Transverse colon (tissue), 4 donors: ENCODE measurements around the gene NUP88. TPM values are rescaled to one million over a fixed set of nuclear protein-coding genes. Genes with fewer than 3 reads are reported as not detected.

Experiments
- DNase-seq: peaks from one replicate; pipeline ENCODE4 v3.0.0-alpha.2; 2019
- H3K27ac ChIP-seq, 4 donors: fragments of 200-600 bp; sonication (generic); 2 replicates each; pipeline ENCODE4 v1.5.1; 2016 to 2018; ENCODE audit warnings: inconsistent platforms in 4 of 4
- H3K27me3 ChIP-seq: fragments of 200-600 bp; sonication (generic); 2 replicates; pipeline ENCODE4 v1.5.1; 2017; ENCODE audit warnings: inconsistent platforms
- H3K36me3 ChIP-seq, 4 donors: fragments of 200-600 bp; sonication (generic); 2 replicates each; pipeline ENCODE4 v1.5.1; 2017 to 2019; ENCODE audit warnings: inconsistent platforms in 4 of 4
- H3K4me1 ChIP-seq, 4 donors: fragments of 200-600 bp; sonication (generic); 2 replicates each; pipeline ENCODE4 v1.5.1; 2017 to 2020; ENCODE audit warnings: inconsistent platforms in 4 of 4
- H3K4me3 ChIP-seq, 4 donors: fragments of 200-600 bp; sonication (generic); 1 replicate in 1 of 4; 2 replicates in 3 of 4; pipeline versions ENCODE4 v1.5.1 to v1.6.1; 2017 to 2019; ENCODE audit warnings: inconsistent platforms in 4 of 4
- H3K9me3 ChIP-seq, 2 donors: fragments of 200-600 bp; sonication (generic); 2 replicates each; pipeline ENCODE4 v1.5.1; 2017 to 2019; ENCODE audit warnings: inconsistent platforms in 2 of 2
- EP300 ChIP-seq: sonication (generic); formaldehyde crosslinking; IDR thresholded peaks from one replicate; pipeline ENCODE4 v1.6.1; 2017; ENCODE audit warnings: antibody characterized with exemption, low read depth
- POLR2A ChIP-seq: fragments of 450-650 bp; IDR thresholded peaks from one replicate; pipeline ENCODE4 v1.6.1; 2016; ENCODE audit warnings: antibody characterized with exemption, mild to moderate bottlenecking, moderate library complexity
- POLR2AphosphoS5 ChIP-seq, 3 donors: sonication (generic); formaldehyde crosslinking; IDR thresholded peaks; one replicate each; pipeline ENCODE4 v1.6.1; 2016; ENCODE audit warnings: antibody characterized with exemption in 3 of 3
- WGBS, 2 donors: methylation state at CpG; one replicate each; pipeline ENCODE4 v1.1.5; 2018; ENCODE audit warnings: low coverage in 1 of 2; 5-methylcytosine and 5-hydroxymethylcytosine counted together
- in situ Hi-C, 4 donors: fragments of 200-750 bp; cut with MboI; loops; one replicate each; pipeline versions ENCODE4 v1.15.0 to v1.15.1; 2017; ENCODE audit warnings: low sequenced_read_pairs in 3 of 4, low pct_ligation_motif_present in 1 of 4, low pct_unique_long_range_greater_than_20kb in 1 of 4
- intact Hi-C: fragments of 100-400 bp; cut with DNase I; formaldehyde crosslinking; loops from one replicate; pipeline ENCODE4 v1.15.1; 2023; ENCODE audit warnings: low total_unique reads
- total RNA-seq, 4 donors: library from RNA; depleted of rRNA; stranded (reverse); fragments of >200 nt; gene quantifications; one replicate each; pipeline ENCODE4 v1.1.0, GENCODE V29; 2016
- TF ChIP-seq, protein P1 (sequence below), 5 experiments: fragments of 200-600 bp in 3 of 5; fragments of 450-650 bp in 2 of 5; sonication (generic) in 3 of 5; IDR thresholded peaks; 1 replicate in 2 of 5; 2 replicates in 3 of 5; pipeline ENCODE4 v1.5.1; 2016 to 2017; ENCODE audit warnings: antibody characterized with exemption in 5 of 5, inconsistent platforms in 3 of 5, mild to moderate bottlenecking in 2 of 5, moderate library complexity in 1 of 5

The NUP88 gene
- total RNA-seq, 4 donors from 2014 or later = 65.3 to 120 (median 96.9) TPM

DNA sequence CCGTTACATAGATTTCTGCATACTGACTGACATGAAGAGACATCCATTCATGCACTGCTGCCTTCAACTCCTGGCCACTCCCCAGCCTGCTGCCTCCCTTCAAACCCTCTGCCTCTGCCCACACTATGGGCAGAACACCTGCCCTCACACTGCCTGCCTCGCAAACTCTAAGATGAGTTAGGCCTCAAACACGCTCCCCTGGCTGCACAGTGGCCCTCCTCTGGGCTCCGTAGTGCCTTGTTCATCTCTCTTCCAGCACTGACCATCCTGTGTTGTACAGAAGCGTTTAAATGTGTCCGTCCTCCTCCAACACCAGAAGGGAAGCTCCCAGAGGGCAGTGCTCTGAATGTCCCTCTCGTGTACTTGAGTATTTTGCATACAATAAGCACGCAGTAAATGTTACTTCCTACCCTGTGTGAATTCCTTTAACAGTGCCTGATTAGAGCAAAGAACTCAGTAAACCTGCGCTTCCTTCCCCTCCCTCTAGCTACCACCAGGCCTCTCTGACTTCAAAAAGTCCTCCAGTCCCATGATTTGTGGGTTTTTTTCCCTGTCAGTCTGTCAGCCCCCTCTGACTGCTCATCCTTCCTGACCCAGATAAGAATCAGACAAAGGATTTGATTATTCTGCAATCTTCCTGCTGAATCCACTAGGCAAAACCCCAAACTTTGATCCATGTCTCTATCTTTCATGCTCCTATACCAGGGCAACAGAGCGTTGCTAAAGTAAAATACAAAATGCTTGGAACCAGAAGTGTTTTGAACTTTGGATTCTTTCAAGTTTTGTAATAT is 45.5 kb upstream of the NUP88 start:
- TF ChIP-seq POLR2A (no peak), POLR2AphosphoS5 (IDR thresholded peaks at IDR 0.05) (no peak), EP300 (no peak)
- TF ChIP-seq, protein P1, sequence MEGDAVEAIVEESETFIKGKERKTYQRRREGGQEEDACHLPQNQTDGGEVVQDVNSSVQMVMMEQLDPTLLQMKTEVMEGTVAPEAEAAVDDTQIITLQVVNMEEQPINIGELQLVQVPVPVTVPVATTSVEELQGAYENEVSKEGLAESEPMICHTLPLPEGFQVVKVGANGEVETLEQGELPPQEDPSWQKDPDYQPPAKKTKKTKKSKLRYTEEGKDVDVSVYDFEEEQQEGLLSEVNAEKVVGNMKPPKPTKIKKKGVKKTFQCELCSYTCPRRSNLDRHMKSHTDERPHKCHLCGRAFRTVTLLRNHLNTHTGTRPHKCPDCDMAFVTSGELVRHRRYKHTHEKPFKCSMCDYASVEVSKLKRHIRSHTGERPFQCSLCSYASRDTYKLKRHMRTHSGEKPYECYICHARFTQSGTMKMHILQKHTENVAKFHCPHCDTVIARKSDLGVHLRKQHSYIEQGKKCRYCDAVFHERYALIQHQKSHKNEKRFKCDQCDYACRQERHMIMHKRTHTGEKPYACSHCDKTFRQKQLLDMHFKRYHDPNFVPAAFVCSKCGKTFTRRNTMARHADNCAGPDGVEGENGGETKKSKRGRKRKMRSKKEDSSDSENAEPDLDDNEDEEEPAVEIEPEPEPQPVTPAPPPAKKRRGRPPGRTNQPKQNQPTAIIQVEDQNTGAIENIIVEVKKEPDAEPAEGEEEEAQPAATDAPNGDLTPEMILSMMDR (IDR thresholded peaks at IDR 0.05) = no peak
- Histone ChIP-seq H3K4me1 (peaks cover 5 to 20% (median 17%) of the 10 kb centered on the region in 4 donors), H3K36me3 (peaks cover 0 to 8% (median 0%) of the 10 kb centered on the region in 4 donors), H3K27ac (no peak overlapping the region), H3K4me3 (no peak overlapping the region), H3K27me3 (no peaks in the 10 kb centered on the region), H3K9me3 (no peaks in the 10 kb centered on the region)
- no peak for DNase-seq
- intact Hi-C loops (no loop called here), in situ Hi-C loops (no loop called here)
- 89 to 92% methylated on average over 7 to 10 of the region's 10 CpGs for WGBS, 2 donors

DNA sequence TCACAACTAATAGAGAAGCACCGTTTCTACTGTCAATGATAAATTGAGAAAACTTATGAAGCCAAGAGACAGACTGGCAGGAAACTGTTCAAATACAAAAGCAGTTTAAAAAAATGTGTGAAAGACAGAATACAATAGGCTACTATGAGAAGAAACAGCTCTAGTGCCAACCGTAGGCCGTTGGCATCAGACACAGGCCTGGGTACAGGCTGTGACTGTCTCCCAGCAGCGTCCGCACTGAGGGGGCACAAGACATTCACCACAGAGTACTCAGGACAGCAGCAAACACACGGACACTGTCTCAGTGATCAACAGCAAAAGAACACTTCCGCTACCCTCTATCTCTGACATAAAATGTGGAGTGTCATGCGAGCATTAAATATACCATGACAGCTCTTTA is 27.3 kb upstream of the NUP88 start:
- intact Hi-C loops = no loop called here
- WGBS, 2 donors = 83 to 93% methylated on average over 3 to 8 of the region's 8 CpGs
- in situ Hi-C loops = no loop called here
- Histone ChIP-seq H3K4me1 (no peaks in the 10 kb centered on the region), H3K4me3 (no peak overlapping the region), H3K9me3 (no peaks in the 10 kb centered on the region), H3K27me3 (no peaks in the 10 kb centered on the region), H3K36me3 (peaks cover 0 to 37% (median 17%) of the 10 kb centered on the region in 4 donors), H3K27ac (no peak overlapping the region)
- DNase-seq = no peak
- TF ChIP-seq EP300 (no peak), POLR2A (no peak), POLR2AphosphoS5 (IDR thresholded peaks at IDR 0.05) (no peak)
- TF ChIP-seq, protein P1 (IDR thresholded peaks at IDR 0.05) = no peak

GRCh38 chr17:5444209-5444608 is 24.7 kb upstream of the NUP88 start:
- H3K9me3 ChIP-seq = no peaks in the 10 kb centered on the region
- DNase-seq = no peak
- no peak overlapping the region for H3K27ac ChIP-seq
- WGBS, 2 donors = 97 to 100% methylated on average over 3 to 22 of the region's 22 CpGs
- no peak for TF ChIP-seq POLR2A
- no peak for TF ChIP-seq POLR2AphosphoS5 (IDR thresholded peaks at IDR 0.05)
- TF ChIP-seq, protein P1 (IDR thresholded peaks at IDR 0.05) = no peak
- no peak for TF ChIP-seq EP300
- H3K4me1 ChIP-seq = peaks cover 0 to 6% (median 3%) of the 10 kb centered on the region in 4 donors
- intact Hi-C loops (no loop called here), in situ Hi-C loops (no loop called here)
- H3K4me3 ChIP-seq = no peak overlapping the region
- H3K27me3 ChIP-seq = no peaks in the 10 kb centered on the region
- peaks cover 0 to 26% (median 12%) of the 10 kb centered on the region in 4 donors for H3K36me3 ChIP-seq

DNA sequence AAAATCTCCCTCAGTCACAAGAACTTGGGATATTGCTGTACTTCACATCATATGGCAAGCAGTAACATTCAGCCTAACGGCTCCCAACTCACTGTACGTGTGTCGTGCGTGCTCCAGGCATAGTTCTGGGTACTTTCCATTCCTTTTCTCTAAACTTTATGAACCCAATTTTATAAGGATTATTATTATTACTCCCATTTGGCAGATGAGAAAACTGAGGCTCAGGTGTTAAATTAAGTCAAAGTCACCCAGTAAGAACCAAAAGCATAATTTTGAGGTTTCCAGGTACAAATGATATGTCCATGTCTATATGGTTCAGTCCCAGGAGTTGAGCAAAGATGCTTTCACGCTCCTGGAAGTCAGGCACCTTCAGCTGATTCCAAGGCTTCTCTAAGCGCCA is 24.3 kb upstream of the NUP88 start:
- TF ChIP-seq, protein P1 (IDR thresholded peaks at IDR 0.05) = no peak
- TF ChIP-seq EP300 = no peak
- no peak for TF ChIP-seq POLR2AphosphoS5 (IDR thresholded peaks at IDR 0.05)
- no peak for TF ChIP-seq POLR2A
- intact Hi-C loops (no loop called here), in situ Hi-C loops (no loop called here)
- DNase-seq = no peak
- Histone ChIP-seq H3K27ac (no peak overlapping the region), H3K36me3 (peaks cover 0 to 26% (median 10%) of the 10 kb centered on the region in 4 donors), H3K4me3 (no peak overlapping the region), H3K27me3 (no peaks in the 10 kb centered on the region), H3K9me3 (no peaks in the 10 kb centered on the region), H3K4me1 (peaks cover 0 to 6% (median 3%) of the 10 kb centered on the region in 4 donors)
- 93 to 94% methylated on average over 2 to 6 of the region's 6 CpGs for WGBS, 2 donors
